ENCODE data around the gene MSI2.

DNA sequence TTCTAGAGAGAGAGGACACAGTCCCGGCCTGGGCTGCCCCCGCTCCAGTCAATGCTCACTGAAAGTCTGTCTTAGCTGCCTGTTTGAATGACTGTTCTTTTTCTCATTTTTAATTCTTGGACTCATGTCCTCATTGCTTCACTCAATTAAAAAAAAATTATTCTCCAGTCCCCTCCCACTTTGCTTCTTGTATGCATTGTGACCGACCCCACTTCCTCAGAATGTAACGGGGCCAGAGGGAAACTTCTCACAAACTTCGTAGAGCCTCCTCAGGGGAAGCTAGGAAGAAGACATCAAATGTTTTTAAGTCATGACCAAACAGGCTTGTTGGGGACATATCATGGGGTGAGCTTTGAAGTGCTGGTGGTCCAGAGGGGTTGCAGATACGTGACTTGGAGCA, 375.5 kb downstream of the MSI2 start:
- TF ChIP-seq ZNF274 (IDR thresholded peaks at IDR 0.05; ENCODE audit: low read depth, low read length), result no peak
- no peak for TF ChIP-seq YY1 (IDR thresholded peaks at IDR 0.05; ENCODE audit: insufficient read depth, insufficient read length)
- no peak for TF ChIP-seq SUZ12 (IDR thresholded peaks at IDR 0.05; ENCODE audit: extremely low read depth, insufficient read depth, insufficient read length)
